Astrocyte of the hippocampus (primary cell): ENCODE data around the gene IGFBP4.

Experiments used
- DNase-seq: peaks from one replicate; pipeline ENCODE4 v3.0.0; 2011; ENCODE audit warnings: low read depth, low spot score

Gene IGFBP4

DNA sequence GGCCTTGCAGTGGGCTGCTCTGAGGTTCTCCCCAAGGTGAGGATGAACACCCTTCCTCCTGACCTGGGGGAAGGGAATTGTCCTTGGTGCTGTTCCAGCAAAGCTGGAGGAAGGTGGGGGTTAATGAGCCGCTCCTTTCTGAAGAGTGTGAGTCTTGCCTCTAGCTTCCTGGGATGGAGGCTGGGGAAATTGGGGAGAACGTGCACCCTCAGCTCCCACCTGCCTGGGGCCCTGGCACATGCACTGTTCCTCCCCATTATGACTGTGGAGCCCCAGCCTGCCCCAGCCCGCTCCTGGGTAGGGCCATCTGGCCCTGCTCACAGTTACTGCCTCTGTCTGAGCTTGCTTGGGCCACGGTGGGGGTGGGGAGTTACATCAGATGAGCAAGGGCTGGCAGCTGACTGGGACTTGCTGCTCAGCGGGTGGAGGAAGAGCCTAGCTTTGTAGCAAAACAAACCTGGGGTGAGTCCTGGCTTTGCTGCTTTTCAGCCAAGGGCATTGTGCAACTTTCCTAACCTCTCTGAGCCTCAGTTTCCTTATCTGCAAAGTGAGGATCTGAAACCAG lies 47.1 kb downstream of the IGFBP4 start:
- DNase-seq, result no peak

DNA sequence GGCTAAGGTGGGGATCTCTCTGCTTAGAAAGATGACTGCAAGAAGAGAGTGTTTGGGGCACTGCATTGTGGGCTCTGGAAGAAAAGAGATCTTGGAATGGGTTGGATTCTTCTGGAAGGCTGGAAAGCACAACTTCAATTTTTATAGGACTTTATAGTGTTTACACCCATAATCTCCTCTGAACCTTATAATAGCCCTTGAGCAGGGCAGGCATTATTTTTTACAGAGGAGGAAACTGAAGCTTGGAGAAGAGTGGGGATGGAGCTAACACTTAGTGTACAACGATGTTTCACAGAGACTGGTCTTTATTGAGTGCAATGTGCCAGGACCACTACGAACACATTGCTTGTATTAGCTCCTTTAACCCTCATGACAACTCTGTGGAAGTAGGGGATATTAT lies 47.7 kb downstream of the IGFBP4 start:
- no peak for DNase-seq

GRCh38 chr17:40491486-40491885 lies 48.2 kb downstream of the IGFBP4 start:
- no peak for DNase-seq

GRCh38 chr17:40493697-40494096 lies 50.4 kb downstream of the IGFBP4 start:
- no peak for DNase-seq

GRCh38 chr17:40495140-40495539 lies 51.9 kb downstream of the IGFBP4 start:
- DNase-seq, result no peak

DNA sequence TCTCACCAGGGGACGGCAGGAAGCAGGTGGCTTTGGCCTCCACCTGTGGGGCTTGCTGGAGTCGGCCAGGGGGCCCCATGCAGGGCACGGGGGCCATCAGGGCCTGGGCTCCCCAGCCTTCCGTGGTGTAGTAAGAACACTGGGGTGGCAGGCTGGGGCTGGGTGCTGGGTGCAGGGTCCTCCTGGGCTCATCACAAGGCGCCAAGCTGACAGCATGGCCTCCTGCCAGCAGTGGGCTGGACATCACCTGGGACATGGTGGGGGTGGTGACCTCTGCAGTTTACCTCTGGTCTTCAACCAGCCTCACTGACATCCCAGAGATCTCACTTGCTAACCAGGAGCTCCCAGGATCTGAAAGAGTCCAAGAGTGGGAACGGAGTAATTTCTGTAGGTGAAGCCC lies 52.9 kb downstream of the IGFBP4 start:
- no peak for DNase-seq

- DNase-seq, result no peak
These were observed 53.6 kb downstream of the IGFBP4 start for GRCh38 chr17:40496634-40497420.

- DNase-seq, result no peak
These were observed 54.4 kb downstream of the IGFBP4 start for GRCh38 chr17:40497695-40498094.

GRCh38 chr17:40498281-40499084 lies 55.2 kb downstream of the IGFBP4 start:
- no peak for DNase-seq

DNA sequence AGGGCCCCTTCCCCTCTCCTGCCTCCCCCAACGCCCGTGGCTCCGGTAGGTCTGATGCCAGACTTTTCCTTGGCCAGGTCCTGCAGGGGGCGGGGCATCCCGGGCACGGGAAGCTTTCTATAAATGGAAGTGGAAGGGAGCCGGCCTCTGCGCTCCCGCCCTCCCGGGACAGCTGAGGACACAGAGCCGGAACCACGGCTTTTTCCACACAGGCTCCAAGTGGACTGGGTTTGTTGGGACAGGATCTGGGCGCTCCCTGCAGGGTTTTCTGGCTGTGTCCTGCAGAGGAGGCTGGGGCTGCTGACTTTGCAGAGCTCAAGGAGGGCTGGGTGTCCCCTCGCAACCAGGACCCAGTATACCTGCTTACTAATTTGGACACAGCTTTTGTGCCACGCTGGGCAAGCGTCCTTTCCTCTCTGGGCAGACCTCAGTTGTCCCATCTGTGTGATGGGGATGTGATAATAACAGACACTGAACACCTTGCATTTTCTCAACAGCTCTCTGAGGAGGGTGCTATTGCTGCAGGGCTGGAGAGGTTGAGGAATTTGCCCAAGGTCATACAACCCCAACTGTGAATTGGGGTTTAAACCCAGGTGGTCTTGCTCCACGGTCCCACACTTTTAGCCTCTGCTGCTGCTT lies 56.4 kb downstream of the IGFBP4 start:
- DNase-seq, result peak; percentile 90

- no peak for DNase-seq
These were observed 56.9 kb downstream of the IGFBP4 start for GRCh38 chr17:40500190-40500589.

GRCh38 chr17:40500709-40501108 lies 57.5 kb downstream of the IGFBP4 start:
- no peak for DNase-seq

GRCh38 chr17:40501499-40501911 lies 58.3 kb downstream of the IGFBP4 start, which contains the start of gene TNS4:
Gene TNS4 (minus strand): TSS chr17:40501623. CDS start chr17:40496425, 5,198 bp downstream.
- no peak for DNase-seq

- DNase-seq, result no peak
These were observed 59.5 kb downstream of the IGFBP4 start for GRCh38 chr17:40502716-40503115.

DNA sequence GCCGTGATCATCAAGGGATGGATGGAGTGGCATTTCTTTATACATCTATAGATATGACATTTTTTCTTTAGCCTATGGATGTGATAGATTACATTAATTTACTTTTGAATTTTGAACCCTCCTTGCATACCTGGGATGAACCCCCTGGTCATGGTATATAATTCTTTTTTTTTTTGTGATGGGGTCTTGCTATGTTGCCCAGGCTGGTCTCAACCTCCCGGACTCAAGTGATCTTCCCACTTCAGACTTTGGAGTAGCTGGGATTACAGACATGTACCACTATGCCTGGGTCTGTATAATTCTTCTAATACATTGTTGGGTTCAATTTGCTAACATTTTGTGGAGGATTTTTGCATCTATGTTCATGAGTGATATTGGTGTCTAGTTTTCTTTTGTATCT lies 59.9 kb downstream of the IGFBP4 start:
- no peak for DNase-seq

DNA sequence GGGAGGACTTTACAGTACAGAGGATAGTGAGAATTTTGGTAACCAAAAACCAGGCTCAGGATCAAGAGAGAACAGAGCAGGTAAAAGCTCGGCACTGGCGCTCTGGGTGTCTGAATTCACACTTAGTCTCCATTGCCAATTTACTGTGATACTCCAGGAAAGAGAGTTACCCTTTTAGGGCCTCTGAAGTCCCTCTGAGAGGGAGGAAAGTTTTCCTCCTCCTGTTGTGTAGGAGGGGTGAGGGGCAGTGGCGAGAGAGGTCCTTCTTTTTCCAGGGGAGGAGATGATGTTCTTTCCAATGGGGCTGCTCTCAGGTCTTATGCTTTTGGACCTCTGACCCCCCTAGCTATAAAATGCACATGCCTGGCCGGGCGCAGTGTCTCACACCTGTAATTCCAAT lies 63.5 kb downstream of the IGFBP4 start:
- DNase-seq, result no peak
